NOMO-1 treated with DMSO at 0.1 percent for 48 hours (cell line): ENCODE results near the gene HOXD12.

Experiments used
- DNase-seq: peaks from one replicate; lab custom pipeline; 2025; ENCODE audit not compliant: unreplicated experiment; lab: John Stamatoyannopoulos, UW

HOXD12 gene

DNA sequence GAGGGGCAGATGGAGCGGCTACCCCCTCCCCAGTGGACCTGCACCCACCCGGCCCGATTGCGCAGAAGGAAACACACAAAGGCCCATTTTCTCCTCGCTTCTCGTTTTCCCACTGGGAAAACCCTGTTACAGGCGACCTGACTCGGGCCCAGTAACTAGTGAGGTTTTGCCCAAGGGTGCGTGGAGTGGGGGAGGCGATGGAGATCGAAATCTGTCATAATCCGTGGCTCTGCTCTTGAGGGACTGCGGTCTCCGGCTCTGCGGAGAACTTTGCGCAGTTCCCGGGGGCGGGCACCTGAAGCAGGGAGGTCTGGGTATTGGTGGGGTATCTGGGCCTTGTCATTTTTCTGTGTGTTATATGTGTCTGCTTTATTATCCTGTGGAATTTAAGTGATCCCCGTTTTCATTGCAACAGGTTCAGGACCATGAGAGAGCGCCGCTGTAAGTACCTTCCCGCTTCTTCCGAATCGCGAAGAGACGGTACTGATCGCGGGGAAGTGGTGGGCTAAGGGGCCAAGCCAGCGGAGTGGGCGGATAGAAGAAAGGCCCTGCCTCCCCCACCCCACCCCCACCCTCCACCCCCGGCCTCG lies 47.7 kb downstream of the HOXD12 start:
- DNase-seq, result no peak

DNA sequence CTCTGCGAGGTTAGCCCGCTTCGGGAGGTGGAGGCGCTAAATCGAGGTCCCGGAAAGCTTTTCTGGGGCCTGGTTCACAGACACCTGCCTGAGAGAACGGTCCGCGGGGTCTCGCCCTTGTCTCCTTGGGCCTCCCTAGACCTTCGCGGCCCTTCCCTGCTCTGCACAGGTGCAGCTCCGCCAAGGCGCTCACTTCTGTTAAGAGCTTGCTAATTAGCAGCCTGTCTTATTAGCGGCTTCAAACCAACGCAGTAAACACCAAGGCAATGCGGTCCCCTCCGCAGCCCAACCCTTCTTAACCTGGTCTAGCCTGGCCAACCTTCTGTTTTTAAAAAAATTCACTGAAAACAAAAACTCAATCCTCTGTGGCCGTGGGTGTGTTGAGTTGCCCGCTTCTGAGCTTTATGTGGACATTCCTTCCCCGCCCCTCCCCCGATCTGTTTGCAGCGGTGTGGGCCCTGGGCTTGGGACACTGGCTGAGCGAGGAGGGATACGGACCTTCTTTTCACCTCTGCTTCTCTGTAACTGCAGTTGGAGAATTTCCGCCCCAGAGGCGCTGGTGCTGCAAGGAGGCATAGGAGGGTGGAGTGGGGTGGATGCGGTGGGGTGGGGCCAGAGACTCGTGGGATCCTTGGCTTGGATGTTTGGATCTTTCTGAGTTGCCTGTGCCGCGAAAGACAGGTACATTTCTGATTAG lies 48.4 kb downstream of the HOXD12 start:
- DNase-seq, result no peak

DNA sequence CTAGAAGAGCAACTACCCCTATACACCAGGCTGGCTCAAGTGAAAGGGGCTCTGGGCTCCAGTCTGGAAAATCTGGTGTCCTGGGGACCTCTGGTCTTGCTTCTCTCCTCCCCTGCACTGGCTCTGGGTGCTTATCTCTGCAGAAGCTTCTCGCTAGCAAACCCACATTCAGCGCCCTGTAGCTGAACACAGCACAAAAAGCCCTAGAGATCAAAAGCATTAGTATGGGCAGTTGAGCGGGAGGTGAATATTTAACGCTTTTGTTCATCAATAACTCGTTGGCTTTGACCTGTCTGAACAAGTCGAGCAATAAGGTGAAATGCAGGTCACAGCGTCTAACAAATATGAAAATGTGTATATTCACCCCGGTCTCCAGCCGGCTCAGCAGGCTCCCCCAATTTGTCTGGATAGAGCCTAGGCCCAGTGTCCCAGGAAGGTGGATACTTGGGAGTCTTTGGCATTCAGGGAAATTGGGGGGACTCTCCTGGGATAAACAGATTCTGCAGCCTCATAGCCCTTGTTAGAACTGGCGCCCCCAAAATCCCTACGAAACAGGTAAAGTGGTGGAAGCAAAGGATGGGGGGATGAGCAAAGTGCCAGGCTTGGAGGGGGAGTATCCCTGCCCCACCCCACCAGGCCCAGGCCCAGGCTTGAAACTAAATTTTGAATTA lies 49.3 kb downstream of the HOXD12 start:
- no peak for DNase-seq

DNA sequence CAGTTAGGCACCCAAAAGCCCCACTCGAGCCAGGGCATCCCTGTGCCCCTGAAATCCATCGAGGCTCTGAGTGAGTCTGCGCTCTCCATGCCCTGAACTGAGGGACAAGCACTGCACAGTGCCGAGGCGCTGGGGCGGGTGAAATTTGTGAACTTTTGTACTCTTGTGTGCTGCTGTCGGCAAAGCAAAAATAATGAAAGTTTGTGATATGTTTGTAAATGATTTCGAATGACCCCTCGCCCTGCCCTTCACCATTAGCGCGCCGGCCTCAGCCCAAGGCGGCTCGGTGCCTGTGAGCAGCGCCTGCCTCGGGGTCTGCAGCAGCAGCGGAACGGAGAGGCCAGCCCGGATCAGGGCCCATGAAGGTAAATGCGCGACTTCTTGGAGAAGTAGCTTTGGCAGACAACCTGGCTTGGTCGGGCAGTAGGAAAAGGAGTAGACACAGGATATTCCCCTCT lies 49.9 kb downstream of the HOXD12 start:
- no peak for DNase-seq

DNA sequence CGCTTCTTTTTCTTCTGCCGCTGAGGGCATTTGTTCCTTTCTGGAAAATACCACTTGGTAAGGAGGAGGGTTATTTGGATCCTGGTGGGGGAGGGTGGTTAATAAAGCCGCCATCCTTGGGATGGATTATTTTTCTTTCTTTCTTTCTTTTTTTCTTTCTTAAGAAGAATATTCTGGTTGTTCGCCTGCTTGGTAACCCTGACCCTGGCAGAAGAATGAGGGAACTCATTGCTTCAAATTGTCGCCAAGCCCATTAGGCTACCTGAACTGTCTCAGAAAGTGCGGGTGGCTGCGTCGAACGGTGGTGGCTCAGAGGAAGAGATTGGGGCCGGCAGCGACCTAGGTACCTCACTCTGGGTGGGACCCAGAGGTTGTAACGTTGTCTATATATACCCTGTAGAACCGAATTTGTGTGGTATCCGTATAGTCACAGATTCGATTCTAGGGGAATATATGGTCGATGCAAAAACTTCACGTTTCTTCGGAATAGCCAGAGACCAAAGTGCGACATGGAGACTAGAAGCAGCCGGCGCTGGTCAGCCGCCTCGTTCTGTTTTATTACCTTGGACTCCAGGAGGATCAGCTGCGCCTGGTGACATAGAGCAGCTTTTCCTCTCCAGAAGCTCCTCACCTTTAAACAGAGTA lies 50.5 kb downstream of the HOXD12 start:
- DNase-seq, result no peak

DNA sequence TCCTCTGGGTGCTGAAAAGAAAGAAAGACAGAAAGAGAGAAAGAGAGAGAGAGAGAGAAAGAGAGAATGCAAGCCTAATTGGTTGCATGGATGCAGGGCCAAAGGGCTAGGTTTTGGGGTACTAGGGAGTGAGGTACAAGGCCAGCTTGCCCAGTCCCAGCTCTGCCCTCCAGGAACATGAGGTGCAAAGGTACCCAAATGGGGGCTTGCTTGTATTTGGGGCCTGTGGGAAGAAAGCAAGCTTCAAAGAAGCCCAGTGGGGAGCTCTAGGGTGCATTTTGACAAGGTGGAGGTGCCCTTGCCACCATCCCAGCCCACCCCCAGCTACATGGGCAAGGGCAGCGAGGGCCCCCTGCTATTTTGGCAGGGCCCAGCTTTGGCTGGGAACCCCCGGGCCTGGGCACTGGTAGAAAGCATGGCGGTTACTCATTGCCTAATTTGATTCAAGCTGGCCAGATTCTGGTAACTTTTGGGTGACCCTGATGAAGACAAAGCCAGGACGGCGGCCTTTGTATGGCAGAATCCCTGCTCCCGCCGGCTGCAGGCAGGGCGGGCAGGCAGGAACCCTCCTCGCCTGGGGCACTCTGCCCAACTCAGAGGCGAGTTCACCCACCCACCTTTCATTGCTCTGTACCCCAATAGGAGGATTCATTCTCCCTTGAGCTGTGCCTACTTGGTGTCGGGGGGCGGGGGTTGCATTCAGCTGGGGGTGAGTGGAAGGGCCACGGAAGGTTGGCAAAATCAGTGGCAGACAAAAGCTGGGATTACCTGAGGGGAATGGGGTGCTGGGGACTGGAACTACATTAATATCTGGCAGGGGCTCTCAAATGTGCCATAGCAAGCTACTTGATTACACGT lies 51.2 kb downstream of the HOXD12 start:
- no peak for DNase-seq

DNA sequence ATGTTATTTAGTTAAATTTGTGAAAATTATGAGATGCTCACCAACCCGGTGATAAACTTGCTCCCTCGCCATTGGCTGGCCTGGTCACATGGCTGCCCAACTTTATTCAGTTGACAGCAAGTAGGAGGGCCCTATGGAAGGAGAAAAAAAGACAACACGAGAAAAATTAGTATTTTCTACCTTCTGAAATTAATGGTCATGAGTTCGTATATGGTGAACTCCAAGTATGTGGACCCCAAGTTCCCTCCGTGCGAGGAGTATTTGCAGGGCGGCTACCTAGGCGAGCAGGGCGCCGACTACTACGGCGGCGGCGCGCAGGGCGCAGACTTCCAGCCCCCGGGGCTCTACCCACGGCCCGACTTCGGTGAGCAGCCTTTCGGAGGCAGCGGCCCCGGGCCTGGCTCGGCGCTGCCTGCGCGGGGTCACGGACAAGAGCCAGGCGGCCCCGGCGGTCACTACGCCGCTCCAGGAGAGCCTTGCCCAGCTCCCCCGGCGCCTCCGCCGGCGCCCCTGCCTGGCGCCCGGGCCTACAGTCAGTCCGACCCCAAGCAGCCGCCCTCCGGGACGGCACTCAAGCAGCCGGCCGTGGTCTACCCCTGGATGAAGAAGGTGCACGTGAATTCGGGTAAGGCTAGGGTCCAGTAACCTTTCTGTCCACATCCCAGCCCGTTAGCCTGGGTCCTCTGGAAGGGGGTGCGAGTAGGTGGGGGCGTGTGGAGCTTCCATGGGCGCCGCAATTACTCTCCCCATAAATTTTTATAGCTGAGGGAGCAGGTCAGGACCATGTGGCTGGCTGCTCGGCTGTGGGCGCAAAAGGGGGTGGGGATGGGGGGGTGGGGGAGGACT lies 52.1 kb downstream of the HOXD12 start, which contains the start of gene HOXD4:
Gene HOXD4, plus strand, starts transcription at position 109 of the 846 bp plus-strand sequence. Its CDS starts 84 bp downstream, at position 193.
- no peak for DNase-seq
